ENCODE results near the gene RUNX2. TPM values are rescaled to one million over a fixed set of nuclear protein-coding genes. Genes with fewer than 3 reads are reported as not detected.
A peak's percentile ranks its signal among the peaks of the same experiment; 100 is the strongest.

The RUNX2 gene
- total and polyA plus RNA-seq, 9 of the 15 experiments (the other 6 are each of a cell fraction or from before 2014, with no cell fraction given) = 0.29 to 1.00 (median 0.43) TPM

DNA sequence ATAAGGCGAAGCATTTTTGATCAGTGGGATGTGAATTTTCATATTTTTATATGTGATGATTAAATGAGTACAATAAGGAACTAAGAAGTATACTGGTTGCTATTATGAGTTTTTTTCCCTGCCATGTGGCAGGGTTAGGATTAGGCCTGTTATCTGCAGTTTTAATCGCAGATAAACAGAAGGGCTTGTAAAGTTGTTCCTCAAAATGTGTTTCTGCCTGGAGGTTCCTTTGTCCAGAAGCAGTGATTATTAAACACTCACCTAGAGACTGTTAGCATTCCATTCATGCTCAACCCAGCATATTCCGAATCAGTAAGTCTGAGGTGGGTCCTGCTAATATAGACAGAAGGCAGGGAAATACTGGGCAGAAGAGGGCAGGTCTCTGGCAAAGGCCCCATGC lies 371.5 kb downstream of the RUNX2 start:
- no TSS peak for BruUV-seq (replicated peaks)
- DNase-seq (ENCODE audit: extremely low read depth in 1 of 4, low spot score in 3 of 4) (no peak), ATAC-seq (no peak), FAIRE-seq (no peak)
- ChIA-PET CTCF (ENCODE audit: low intra/inter-chr PET ratio) (no interaction called here), POLR2A (no interaction called here)
- no peak overlapping the region for H3K9ac ChIP-seq (ENCODE audit: insufficient read depth in 1 of 2, low read depth in 2 of 2, low read length in 2 of 2)
- 0 out of 2 replicates have a peak, but pooled peaks have one; percentile 29 for TF ChIP-seq FOXJ2 (tag; IDR thresholded peaks at IDR 0.05)
- TF ChIP-seq TRIM24 (IDR thresholded peaks at IDR 0.05) = no peak
- no peaks in the 10 kb centered on the region for H3K9me1 ChIP-seq (ENCODE audit: control insufficient read depth, insufficient read depth, low read length)
- no peak overlapping the region for H2AFZ ChIP-seq (ENCODE audit: low read depth, low read length)
- H3K9me3 ChIP-seq (replicated peaks; ENCODE audit: control insufficient read depth, insufficient read depth, low read depth, low read length) = no peaks in the 10 kb centered on the region
- H3K79me2 ChIP-seq (ENCODE audit: control insufficient read depth, insufficient read depth, low read length) = no peaks in the 10 kb centered on the region
- in situ Hi-C loops (cut with MboI) = no loop called here
- no peaks in the 10 kb centered on the region for H3K36me3 ChIP-seq (ENCODE audit: control insufficient read depth, insufficient read depth, low read length)
- H3K27me3 ChIP-seq (ENCODE audit: control insufficient read depth in 2 of 2, insufficient read depth in 2 of 2, low read length in 2 of 2) = peaks cover 0 to 12% of the 10 kb centered on the region in 2 experiments; a peak in 3 of 5 replicates
- no peaks in the 10 kb centered on the region for H4K20me1 ChIP-seq (replicated peaks; ENCODE audit: control insufficient read depth, insufficient read depth, low read length)
- intact Hi-C loops (cut with micrococcal nuclease) = no loop called here
- no peak overlapping the region for H3K4me2 ChIP-seq (ENCODE audit: insufficient read depth, low read length)
- H3K4me3 ChIP-seq = no peak overlapping the region
- H3K27ac ChIP-seq (ENCODE audit: extremely low read depth, low read depth, low read length) = no peak overlapping the region
- WGBS (ENCODE audit: insufficient coverage, low coverage, missing lambda C conversion rate) = 0% methylated on average over 3 of the region's 3 CpGs
- no peaks in the 10 kb centered on the region for H3K4me1 ChIP-seq (replicated peaks in 1 of 2; ENCODE audit: control insufficient read depth in 2 of 2, insufficient read depth in 2 of 2, low read length in 2 of 2)

DNA sequence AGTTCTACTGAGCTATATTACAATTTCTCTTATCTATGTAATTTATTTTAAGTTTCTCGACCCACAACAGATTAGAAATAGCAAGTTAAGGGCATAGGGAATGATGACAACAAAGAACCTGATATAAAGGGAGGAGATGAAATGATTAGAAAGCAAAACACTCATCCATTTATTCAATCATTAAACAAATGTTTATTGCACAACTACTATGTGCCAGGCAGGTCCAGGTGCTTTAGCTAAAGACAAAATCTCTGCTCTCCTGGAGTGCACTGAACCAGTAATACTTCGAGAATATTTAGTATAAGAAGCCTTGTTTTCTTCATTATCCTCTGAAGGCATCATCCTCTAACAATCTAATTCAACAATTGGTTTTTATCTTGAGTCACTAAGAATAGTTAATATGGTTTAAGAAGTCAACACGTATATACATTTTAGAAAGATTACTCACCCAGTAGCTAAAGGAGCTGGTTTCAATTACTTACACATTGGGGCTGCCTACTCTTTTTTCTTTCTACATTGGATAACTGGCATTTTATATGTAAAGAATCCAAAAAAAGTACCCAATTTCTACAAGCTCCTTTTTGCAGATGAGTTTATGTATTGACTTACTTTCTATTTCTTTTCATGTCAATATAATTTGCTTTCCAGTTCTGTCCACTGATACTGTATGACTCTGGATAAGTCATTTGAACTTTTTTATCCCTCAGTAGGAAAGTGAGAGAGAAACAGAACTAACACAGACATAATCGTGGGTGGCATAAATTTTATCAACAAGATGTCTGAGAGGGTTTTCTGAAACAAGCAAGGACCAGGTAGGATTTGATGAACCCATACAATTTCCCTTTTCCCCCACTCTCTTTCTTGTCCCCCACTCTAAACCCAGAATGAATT lies 375.0 kb downstream of the RUNX2 start:
- Histone ChIP-seq H2AFZ (ENCODE audit: low read depth, low read length) (no peak overlapping the region), H3K9me3 (replicated peaks; ENCODE audit: control insufficient read depth, insufficient read depth, low read depth, low read length) (no peaks in the 10 kb centered on the region), H4K20me1 (replicated peaks; ENCODE audit: control insufficient read depth, insufficient read depth, low read length) (no peaks in the 10 kb centered on the region), H3K4me1 (replicated peaks in 1 of 2; ENCODE audit: control insufficient read depth in 2 of 2, insufficient read depth in 2 of 2, low read length in 2 of 2) (no peaks in the 10 kb centered on the region), H3K27me3 (ENCODE audit: control insufficient read depth in 2 of 2, insufficient read depth in 2 of 2, low read length in 2 of 2) (peaks cover 0 to 20% of the 10 kb centered on the region in 2 experiments; a peak in 3 of 5 replicates), H3K4me3 (no peak overlapping the region), H3K27ac (ENCODE audit: extremely low read depth, low read depth, low read length) (no peak overlapping the region), H3K9ac (ENCODE audit: insufficient read depth in 1 of 2, low read depth in 2 of 2, low read length in 2 of 2) (no peak overlapping the region), H3K9me1 (ENCODE audit: control insufficient read depth, insufficient read depth, low read length) (no peaks in the 10 kb centered on the region), H3K36me3 (ENCODE audit: control insufficient read depth, insufficient read depth, low read length) (no peaks in the 10 kb centered on the region), H3K79me2 (ENCODE audit: control insufficient read depth, insufficient read depth, low read length) (no peaks in the 10 kb centered on the region), H3K4me2 (ENCODE audit: insufficient read depth, low read length) (no peak overlapping the region)
- ChIA-PET POLR2A (no interaction called here), CTCF (ENCODE audit: low intra/inter-chr PET ratio) (no interaction called here)
- WGBS (ENCODE audit: insufficient coverage, low coverage, missing lambda C conversion rate) = 1% methylated on average over 4 of the region's 4 CpGs
- FAIRE-seq (no peak), ATAC-seq (no peak), DNase-seq (ENCODE audit: extremely low read depth in 1 of 4, low spot score in 3 of 4) (no peak)
- no TSS peak for BruUV-seq (replicated peaks)
- in situ Hi-C loops (cut with MboI) (no loop called here), intact Hi-C loops (cut with micrococcal nuclease) (no loop called here)
- no peak for TF ChIP-seq E2F4 (CRISPR knock-in tag; IDR thresholded peaks at IDR 0.05; ENCODE audit: low read depth)
- no peak for TF ChIP-seq CBX5 (IDR thresholded peaks at IDR 0.05; ENCODE audit: borderline replicate concordance, low read depth)
- no peak for TF ChIP-seq ZNF217 (CRISPR knock-in tag; IDR thresholded peaks at IDR 0.05)
- TF ChIP-seq ETV5 (CRISPR knock-in tag; IDR thresholded peaks at IDR 0.05; ENCODE audit: low read depth) = no peak
- no peak for TF ChIP-seq ELF1 (tag; IDR thresholded peaks at IDR 0.05)
- TF ChIP-seq XRCC3 (IDR thresholded peaks at IDR 0.05) = no peak
- TF ChIP-seq SAFB (IDR thresholded peaks at IDR 0.05; ENCODE audit: borderline replicate concordance, low read depth, low read length) = no peak
- TF ChIP-seq DACH1 (IDR thresholded peaks at IDR 0.05; ENCODE audit: partially characterized antibody) = no peak
- TF ChIP-seq STAG1 (CRISPR knock-in tag; IDR thresholded peaks at IDR 0.05; ENCODE audit: borderline replicate concordance) = no peak
- no peak for TF ChIP-seq ZNF134 (CRISPR knock-in tag; conservative IDR thresholded peaks at IDR 0.05)
- no peak for TF ChIP-seq ARID1B (IDR thresholded peaks at IDR 0.05)
- TF ChIP-seq, protein P1, sequence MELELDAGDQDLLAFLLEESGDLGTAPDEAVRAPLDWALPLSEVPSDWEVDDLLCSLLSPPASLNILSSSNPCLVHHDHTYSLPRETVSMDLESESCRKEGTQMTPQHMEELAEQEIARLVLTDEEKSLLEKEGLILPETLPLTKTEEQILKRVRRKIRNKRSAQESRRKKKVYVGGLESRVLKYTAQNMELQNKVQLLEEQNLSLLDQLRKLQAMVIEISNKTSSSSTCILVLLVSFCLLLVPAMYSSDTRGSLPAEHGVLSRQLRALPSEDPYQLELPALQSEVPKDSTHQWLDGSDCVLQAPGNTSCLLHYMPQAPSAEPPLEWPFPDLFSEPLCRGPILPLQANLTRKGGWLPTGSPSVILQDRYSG (tag; conservative IDR thresholded peaks at IDR 0.05; ENCODE audit: low read depth) = no peak

Data from K562 (cell line).